OCI-LY1 (cell line): Measurements from ENCODE around the gene SV2A.

Source experiments
- H2AFZ ChIP-seq: fragments of 200-600 bp; sonication (generic), shearing (Covaris generic); 2 replicates; pipeline ENCODE4 v1.6.0; 2014; ENCODE audit warnings: antibody characterized with exemption, mild to moderate bottlenecking, low read length
- H3F3A ChIP-seq: fragments of 200-600 bp; sonication (generic), shearing (Covaris generic); 2 replicates; pipeline ENCODE4 v1.6.0; 2014; ENCODE audit warnings: mild to moderate bottlenecking, antibody characterized with exemption, low read length, moderate library complexity; ENCODE audit not compliant: insufficient read depth
- H3K27ac ChIP-seq: fragments of 200-600 bp; sonication (generic); 2 replicates; pipeline ENCODE4 v1.5.1; 2014; ENCODE audit warnings: low read length, mixed run types, mild to moderate bottlenecking, low read depth; ENCODE audit not compliant: poor library complexity, severe bottlenecking
- H3K27me3 ChIP-seq: fragments of 200-600 bp; sonication (generic); 2 replicates; pipeline ENCODE4 v1.6.0; 2014; ENCODE audit warnings: antibody characterized with exemption, mild to moderate bottlenecking, low read length, moderate library complexity; ENCODE audit not compliant: insufficient read depth
- H3K36me3 ChIP-seq: fragments of 200-600 bp; sonication (generic); 2 replicates; pipeline ENCODE4 v1.6.1; 2014; ENCODE audit warnings: mild to moderate bottlenecking, antibody characterized with exemption, low read length, moderate library complexity, mixed read lengths; ENCODE audit not compliant: insufficient read depth
- H3K4me1 ChIP-seq: fragments of 200-600 bp; sonication (generic); 2 replicates; pipeline ENCODE4 v1.5.1; 2014; ENCODE audit warnings: mild to moderate bottlenecking, low read length, moderate library complexity; ENCODE audit not compliant: insufficient read depth, severe bottlenecking
- H3K4me2 ChIP-seq: fragments of 200-600 bp; sonication (generic), shearing (Covaris generic); 2 replicates; pipeline ENCODE4 v1.6.1; 2014; ENCODE audit warnings: low read length
- H3K4me3 ChIP-seq: fragments of 200-600 bp; sonication (generic); 2 replicates; pipeline ENCODE4 v1.5.1; 2014; ENCODE audit warnings: low read length, low read depth, mild to moderate bottlenecking, mixed read lengths; ENCODE audit not compliant: poor library complexity, severe bottlenecking
- H3K79me2 ChIP-seq: fragments of 200-600 bp; shearing (Covaris generic); 2 replicates; pipeline ENCODE4 v1.6.1; 2016; ENCODE audit warnings: mixed run types, low read length, mixed read lengths; ENCODE audit not compliant: insufficient read depth
- H3K9ac ChIP-seq: fragments of 200-600 bp; sonication (generic), shearing (Covaris generic); 2 replicates; pipeline ENCODE4 v1.6.1; 2014; ENCODE audit warnings: mild to moderate bottlenecking, low read length, mixed read lengths
- H3K9me2 ChIP-seq: fragments of 200-600 bp; sonication (generic), shearing (Covaris generic); 2 replicates; pipeline ENCODE4 v1.6.1; 2014; ENCODE audit warnings: low read depth, mild to moderate bottlenecking, low read length, mixed read lengths
- H3K9me3 ChIP-seq: fragments of 200-600 bp; shearing (Covaris generic); 2 replicates; pipeline ENCODE4 v1.6.1; 2014; ENCODE audit warnings: low read length, mixed read lengths
- H4K20me1 ChIP-seq: fragments of 200-600 bp; sonication (generic), shearing (Covaris generic); 2 replicates; pipeline ENCODE4 v1.6.0; 2016; ENCODE audit warnings: mild to moderate bottlenecking, low read length; ENCODE audit not compliant: insufficient read depth
- EZH2 ChIP-seq: fragments of 200-600 bp; sonication (generic), shearing (Covaris generic); IDR thresholded peaks from 2 replicates; pipeline ENCODE4 v1.8.0; 2017; ENCODE audit warnings: borderline replicate concordance, mixed run types, mild to moderate bottlenecking, antibody characterized with exemption, low read length, moderate library complexity, mixed read lengths
- TF ChIP-seq, protein P1 (sequence below): fragments of 200-600 bp; sonication (generic), shearing (Covaris generic); IDR thresholded peaks from 2 replicates; pipeline ENCODE4 v1.5.1; 2017; ENCODE audit warnings: mild to moderate bottlenecking, antibody characterized with exemption, low read length, moderate library complexity, mixed read lengths

The SV2A gene

DNA sequence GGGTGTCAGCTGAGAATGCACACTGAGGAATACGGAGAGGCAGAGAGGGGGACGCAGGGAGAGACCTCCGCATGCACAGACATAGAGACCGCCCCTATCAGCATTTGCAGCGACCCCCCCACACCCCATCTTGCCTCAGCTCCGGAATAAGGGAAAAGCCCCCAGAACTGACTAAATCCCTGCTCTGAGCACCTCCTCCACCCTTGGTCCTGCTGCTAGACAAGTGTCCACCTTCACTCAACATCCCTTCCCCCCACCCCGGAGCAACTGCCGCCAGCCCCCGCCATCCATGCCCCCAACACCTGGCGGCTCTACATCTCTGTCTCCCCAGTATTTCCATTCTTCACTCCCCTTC is 769 bp downstream of the SV2A start:
- H4K20me1 ChIP-seq, result no peaks in the 10 kb centered on the region
- no peak overlapping the region for H3K4me3 ChIP-seq
- no peaks in the 10 kb centered on the region for H3K4me1 ChIP-seq
- no peaks in the 10 kb centered on the region for H3K9me3 ChIP-seq
- peaks cover 6% of the 10 kb centered on the region; the same call in 1 of the 2 replicates for H3K36me3 ChIP-seq
- TF ChIP-seq, protein P1, sequence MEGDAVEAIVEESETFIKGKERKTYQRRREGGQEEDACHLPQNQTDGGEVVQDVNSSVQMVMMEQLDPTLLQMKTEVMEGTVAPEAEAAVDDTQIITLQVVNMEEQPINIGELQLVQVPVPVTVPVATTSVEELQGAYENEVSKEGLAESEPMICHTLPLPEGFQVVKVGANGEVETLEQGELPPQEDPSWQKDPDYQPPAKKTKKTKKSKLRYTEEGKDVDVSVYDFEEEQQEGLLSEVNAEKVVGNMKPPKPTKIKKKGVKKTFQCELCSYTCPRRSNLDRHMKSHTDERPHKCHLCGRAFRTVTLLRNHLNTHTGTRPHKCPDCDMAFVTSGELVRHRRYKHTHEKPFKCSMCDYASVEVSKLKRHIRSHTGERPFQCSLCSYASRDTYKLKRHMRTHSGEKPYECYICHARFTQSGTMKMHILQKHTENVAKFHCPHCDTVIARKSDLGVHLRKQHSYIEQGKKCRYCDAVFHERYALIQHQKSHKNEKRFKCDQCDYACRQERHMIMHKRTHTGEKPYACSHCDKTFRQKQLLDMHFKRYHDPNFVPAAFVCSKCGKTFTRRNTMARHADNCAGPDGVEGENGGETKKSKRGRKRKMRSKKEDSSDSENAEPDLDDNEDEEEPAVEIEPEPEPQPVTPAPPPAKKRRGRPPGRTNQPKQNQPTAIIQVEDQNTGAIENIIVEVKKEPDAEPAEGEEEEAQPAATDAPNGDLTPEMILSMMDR, result no peak
- no peak for TF ChIP-seq EZH2
- 0 out of 2 replicates have a peak, but pooled peaks cover 3% of the 10 kb centered on the region for H3K27me3 ChIP-seq
- H3K9ac ChIP-seq, result no peak overlapping the region
- no peak overlapping the region for H3K4me2 ChIP-seq
- no peaks in the 10 kb centered on the region for H3K79me2 ChIP-seq
- no peak overlapping the region for H3K27ac ChIP-seq
- no peaks in the 10 kb centered on the region for H3F3A ChIP-seq
- no peaks in the 10 kb centered on the region for H3K9me2 ChIP-seq
- no peak overlapping the region for H2AFZ ChIP-seq

DNA sequence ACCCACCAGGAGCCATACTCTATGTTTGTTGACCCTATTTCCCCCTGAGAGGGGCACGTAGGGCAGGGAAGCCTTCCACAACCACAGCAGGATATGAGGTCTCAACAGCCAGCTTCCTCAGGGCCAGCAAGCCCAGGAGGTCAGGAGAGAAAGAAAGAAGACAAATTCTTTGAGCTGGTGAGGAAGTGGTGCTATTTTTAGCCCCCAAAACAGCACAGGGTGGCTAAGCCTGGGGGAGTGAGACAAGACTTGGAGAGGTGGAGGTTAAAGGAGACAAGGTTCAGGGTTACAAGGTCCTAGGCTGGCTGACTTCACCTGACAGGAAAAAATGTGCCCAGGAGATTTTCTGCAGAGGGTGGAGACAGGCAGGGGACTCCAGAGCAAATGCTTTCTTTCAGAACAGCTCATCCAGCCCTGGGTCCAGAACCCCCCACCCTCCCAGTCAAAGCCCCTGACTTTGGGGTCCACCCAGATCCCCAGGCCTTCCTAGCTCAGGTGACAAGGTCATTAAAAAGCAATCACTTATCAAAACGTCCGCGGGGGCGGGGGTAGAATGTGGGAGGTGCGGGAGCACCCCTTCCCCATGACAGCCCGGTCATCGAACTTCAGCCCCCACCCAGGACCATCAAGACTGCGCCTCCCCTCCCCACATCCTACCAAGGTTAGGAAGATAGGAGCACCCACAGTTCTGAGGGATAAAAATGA is 1.3 kb downstream of the SV2A start:
- H3K9me2 ChIP-seq, result no peaks in the 10 kb centered on the region
- H3K9ac ChIP-seq, result no peak overlapping the region
- no peak overlapping the region for H2AFZ ChIP-seq
- H3K4me3 ChIP-seq, result no peak overlapping the region
- H3K9me3 ChIP-seq, result no peaks in the 10 kb centered on the region
- TF ChIP-seq, protein P1, result no peak
- TF ChIP-seq EZH2, result no peak
- no peaks in the 10 kb centered on the region for H4K20me1 ChIP-seq
- H3K79me2 ChIP-seq, result no peaks in the 10 kb centered on the region
- no peaks in the 10 kb centered on the region for H3K4me1 ChIP-seq
- no peak overlapping the region for H3K4me2 ChIP-seq
- H3K36me3 ChIP-seq, result peaks cover under 1% of the 10 kb centered on the region; the same call in 1 of the 2 replicates
- H3K27ac ChIP-seq, result no peak overlapping the region
- H3K27me3 ChIP-seq, result 0 out of 2 replicates have a peak, but pooled peaks cover 6% of the 10 kb centered on the region
- H3F3A ChIP-seq, result no peaks in the 10 kb centered on the region

DNA sequence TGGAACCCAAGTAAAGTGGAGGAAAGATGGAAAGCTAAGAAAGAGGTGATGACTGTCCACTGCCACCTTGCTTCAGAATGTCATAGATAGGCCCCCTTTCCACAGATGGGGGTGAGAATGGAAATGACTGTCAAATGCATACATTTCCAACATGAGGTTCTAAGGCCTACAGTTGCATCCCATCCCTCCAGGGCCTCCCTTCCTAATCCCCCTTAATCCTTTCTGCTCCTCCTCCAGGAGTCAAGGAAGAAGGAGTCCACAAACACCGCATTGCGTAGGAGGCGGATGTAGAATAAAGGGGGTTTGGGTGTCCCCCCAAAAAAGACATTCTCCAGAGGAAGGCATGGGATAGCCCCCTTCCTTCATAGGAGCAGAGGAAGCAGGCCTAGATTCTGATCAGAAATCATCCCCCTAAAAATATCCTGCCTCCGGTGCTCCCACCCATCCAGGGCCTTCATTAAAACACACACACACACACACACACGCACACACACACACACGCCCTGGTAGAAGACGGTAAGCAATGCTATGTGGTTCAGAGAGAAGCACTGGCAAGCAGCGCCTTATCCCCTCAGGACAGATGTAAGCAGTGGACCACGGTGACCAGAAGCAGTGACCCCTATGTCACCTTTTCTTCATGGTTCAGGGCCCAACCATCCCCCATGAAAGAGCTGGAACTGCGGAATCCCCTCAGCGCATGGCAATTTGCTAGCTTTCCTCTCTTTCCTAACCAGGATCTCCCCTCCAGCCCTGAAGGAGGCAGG is 2.0 kb downstream of the SV2A start:
- H3F3A ChIP-seq, result no peaks in the 10 kb centered on the region
- H3K9ac ChIP-seq, result no peak overlapping the region
- no peak overlapping the region for H3K4me3 ChIP-seq
- H3K4me2 ChIP-seq, result no peak overlapping the region
- H3K27ac ChIP-seq, result no peak overlapping the region
- H3K27me3 ChIP-seq, result 0 out of 2 replicates have a peak, but pooled peaks cover 8% of the 10 kb centered on the region
- H2AFZ ChIP-seq, result no peak overlapping the region
- no peaks in the 10 kb centered on the region for H3K9me3 ChIP-seq
- no peaks in the 10 kb centered on the region for H4K20me1 ChIP-seq
- no peaks in the 10 kb centered on the region for H3K36me3 ChIP-seq
- H3K79me2 ChIP-seq, result no peaks in the 10 kb centered on the region
- H3K4me1 ChIP-seq, result no peaks in the 10 kb centered on the region
- no peaks in the 10 kb centered on the region for H3K9me2 ChIP-seq
- TF ChIP-seq, protein P1, result no peak
- no peak for TF ChIP-seq EZH2
